Spleen (tissue), 13 donors: ENCODE measurements around the gene NCK2. TPM values are rescaled to one million over a fixed set of nuclear protein-coding genes. Genes with fewer than 3 reads are reported as not detected.

Experiments
- DNase-seq: peaks from one replicate; pipeline ENCODE4 v3.0.0-alpha.2; 2020
- H3K27ac ChIP-seq, 8 donors: fragments of 200-600 bp; sonication (generic) in 7 of 8; 1 replicate in 4 of 8; 2 replicates in 4 of 8; pipeline versions ENCODE4 v1.5.0 to v1.8.0; 2016 to 2021; ENCODE audit warnings: inconsistent platforms in 4 of 8, mild to moderate bottlenecking in 4 of 8, moderate library complexity in 1 of 8
- H3K27me3 ChIP-seq, 7 donors: fragments of 200-600 bp; sonication (generic) in 6 of 7; replicated peaks in 1 of 7; 1 replicate in 4 of 7; 2 replicates in 3 of 7; pipeline versions ENCODE4 v1.5.0 to v1.8.0; 2016 to 2021; ENCODE audit warnings: inconsistent platforms in 3 of 7, mild to moderate bottlenecking in 1 of 7
- H3K36me3 ChIP-seq, 6 donors: fragments of 200-600 bp; sonication (generic) in 5 of 6; 1 replicate in 4 of 6; 2 replicates in 2 of 6; pipeline versions ENCODE4 v1.5.0 to v1.8.0; 2016 to 2021; ENCODE audit warnings: inconsistent platforms in 2 of 6
- H3K4me1 ChIP-seq, 6 donors: fragments of 200-600 bp; sonication (generic) in 5 of 6; 1 replicate in 3 of 6; 2 replicates in 3 of 6; pipeline versions ENCODE4 v1.5.0 to v1.8.0; 2016 to 2021; ENCODE audit warnings: inconsistent platforms in 3 of 6
- H3K4me3 ChIP-seq, 8 donors: fragments of 200-600 bp; sonication (generic) in 7 of 8; 1 replicate in 4 of 8; 2 replicates in 4 of 8; pipeline versions ENCODE4 v1.5.0 to v1.8.0; 2016 to 2021; ENCODE audit warnings: inconsistent platforms in 4 of 8, mild to moderate bottlenecking in 4 of 8, moderate library complexity in 2 of 8
- H3K9me3 ChIP-seq, 8 donors: fragments of 200-600 bp; sonication (generic) in 7 of 8; 1 replicate in 4 of 8; 2 replicates in 4 of 8; pipeline versions ENCODE4 v1.5.0 to v1.8.0; 2016 to 2021; ENCODE audit warnings: inconsistent platforms in 4 of 8
- POLR2A ChIP-seq, 3 donors: fragments of 450-650 bp; IDR thresholded peaks; one replicate each; pipeline ENCODE4 v1.5.1; 2017; ENCODE audit warnings: antibody characterized with exemption in 3 of 3, mild to moderate bottlenecking in 1 of 3
- POLR2AphosphoS5 ChIP-seq, 3 donors: sonication (generic); formaldehyde crosslinking; IDR thresholded peaks; one replicate each; pipeline ENCODE4 v1.5.1; 2017; ENCODE audit warnings: antibody characterized with exemption in 3 of 3
- WGBS, 5 donors: extraction: QIAGEN DNeasy Blood & Tissue Kit in 3 of 5; methylation state at CpG; one replicate each; pipeline versions ENCODE4 v1.1.5 to v1.1.7; 2013 to 2018; 5-methylcytosine and 5-hydroxymethylcytosine counted together
- intact Hi-C: fragments of 100-400 bp; cut with DNase I; formaldehyde crosslinking; loops from one replicate; pipeline ENCODE4 v1.15.0; 2023; ENCODE audit warnings: low total_unique reads
- long read RNA-seq, 2 donors: transcript quantifications; one replicate each; lab custom pipeline, GENCODE V29; 2026
- polyA plus RNA-seq, 3 donors: library from polyadenylated mRNA; stranded (reverse); fragments of 200-250 nt; gene quantifications; one replicate each; pipeline ENCODE4 v1.2.1, GENCODE V29; 2013
- total RNA-seq, 7 donors: library from RNA; depleted of rRNA in 3 of 7; stranded (reverse); fragments of >200 nt in 3 of 7; fragmentation: NEBNext Ultra II Directional in 4 of 7; extraction: Animal tissue kit (Norgen Biotek cat#: 25700) in 4 of 7; gene quantifications; one replicate each; pipeline versions ENCODE4 v1.1.0 to v1.2.1, GENCODE V29; 2016 to 2021
- TF ChIP-seq, protein P1 (sequence below), 11 experiments: fragments of 200-600 bp in 7 of 11; fragments of 450-650 bp in 4 of 11; sonication (generic) in 4 of 11; IDR thresholded peaks in 8 of 11; conservative IDR thresholded peaks in 3 of 11; 1 replicate in 7 of 11; 2 replicates in 4 of 11; pipeline versions ENCODE4 v1.4.0 to v1.8.0; 2016 to 2021; ENCODE audit warnings: antibody characterized with exemption in 11 of 11, inconsistent platforms in 4 of 11, mild to moderate bottlenecking in 1 of 11
- donor health status: healthy with polysubstance abuse.
- donor health status: DM: no; HTN: no; CAD: no; lungs with moderate emphysema.
- donor health status: DM: no; HTN: no; CAD: no.
- donor health status: Bipolar disorder and iron deficiency.
- donor health status: healthy.
- donor health status: DM: no; HTN: no; CAD: no.
- donor health status: DM: yes; HTN: yes; CAD: no.

Gene NCK2
- 100 to 1,000 TPM in 2 of 7 donors, 10 to 100 TPM in 5; 50.3 to 106 (median 82.9) TPM for total RNA-seq
- 10 to 100 TPM; 21.5 to 32.1 (median 30.0) TPM for polyA plus RNA-seq
- long read RNA-seq, donor 1, transcript NCK2-201 (5 exons, 2,683 nt): major isoform, 28 of 60 reads
- long read RNA-seq, donor 1, transcript NCK2-205 (4 exons, 1,795 nt): minor isoform, 10 of 60 reads
- long read RNA-seq, donor 1, partial matches to known transcripts: 22 of 60 reads
- long read RNA-seq, donor 1, other reads (novel, unspliced or antisense): 0 of 60 reads
- long read RNA-seq, donor 2, transcript NCK2-205 (4 exons, 1,795 nt): minor isoform, 6 of 34 reads
- long read RNA-seq, donor 2, transcript NCK2-201 (5 exons, 2,683 nt): major isoform, 22 of 34 reads
- long read RNA-seq, donor 2, partial matches to known transcripts: 6 of 34 reads
- long read RNA-seq, donor 2, other reads (novel, unspliced or antisense): 0 of 34 reads

- Histone ChIP-seq H3K4me1 (peaks cover 34 to 80% (median 62%) of the 10 kb centered on the region in 6 donors), H3K27me3 (no peaks in the 10 kb centered on the region), H3K4me3 (peak within 1 kb of the TSS; percentile 70 to 96 (median 81)), H3K9me3 (no peaks in the 10 kb centered on the region), H3K27ac (peak within 1 kb of the TSS; percentile 87 to 97 (median 94)), H3K36me3 (no peaks in the 10 kb centered on the region)
- intact Hi-C loops: no loop called here
- peak; percentile 92 for DNase-seq
- 0 to 1% (median 0%) methylated on average over 19 to 118 of the region's 119 CpGs for WGBS, 5 donors
- peak in 2 of 3 donors; percentile 51 to 57 for TF ChIP-seq POLR2AphosphoS5 (IDR thresholded peaks at IDR 0.05)
- TF ChIP-seq POLR2A (IDR thresholded peaks at IDR 0.05): no peak
- TF ChIP-seq, protein P1, sequence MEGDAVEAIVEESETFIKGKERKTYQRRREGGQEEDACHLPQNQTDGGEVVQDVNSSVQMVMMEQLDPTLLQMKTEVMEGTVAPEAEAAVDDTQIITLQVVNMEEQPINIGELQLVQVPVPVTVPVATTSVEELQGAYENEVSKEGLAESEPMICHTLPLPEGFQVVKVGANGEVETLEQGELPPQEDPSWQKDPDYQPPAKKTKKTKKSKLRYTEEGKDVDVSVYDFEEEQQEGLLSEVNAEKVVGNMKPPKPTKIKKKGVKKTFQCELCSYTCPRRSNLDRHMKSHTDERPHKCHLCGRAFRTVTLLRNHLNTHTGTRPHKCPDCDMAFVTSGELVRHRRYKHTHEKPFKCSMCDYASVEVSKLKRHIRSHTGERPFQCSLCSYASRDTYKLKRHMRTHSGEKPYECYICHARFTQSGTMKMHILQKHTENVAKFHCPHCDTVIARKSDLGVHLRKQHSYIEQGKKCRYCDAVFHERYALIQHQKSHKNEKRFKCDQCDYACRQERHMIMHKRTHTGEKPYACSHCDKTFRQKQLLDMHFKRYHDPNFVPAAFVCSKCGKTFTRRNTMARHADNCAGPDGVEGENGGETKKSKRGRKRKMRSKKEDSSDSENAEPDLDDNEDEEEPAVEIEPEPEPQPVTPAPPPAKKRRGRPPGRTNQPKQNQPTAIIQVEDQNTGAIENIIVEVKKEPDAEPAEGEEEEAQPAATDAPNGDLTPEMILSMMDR (IDR thresholded peaks at IDR 0.05 in 8 of 11, conservative IDR thresholded peaks at IDR 0.05 in 3 of 11): peak in 1 of 11 experiments; percentile 42
Measured at GRCh38 chr2:105744909-105745853, at the start of gene NCK2. Gene NCK2 (plus strand): TSS chr2:105744912. CDS start chr2:105855064, 110,152 bp downstream.

GRCh38 chr2:105697781-105698449 is 46.8 kb upstream of the NCK2 start:
- DNase-seq: no peak
- H3K4me3 ChIP-seq: no peak overlapping the region
- no peaks in the 10 kb centered on the region for H3K9me3 ChIP-seq
- no peak overlapping the region for H3K27ac ChIP-seq
- H3K36me3 ChIP-seq: no peaks in the 10 kb centered on the region
- intact Hi-C loops: no loop called here
- no peaks in the 10 kb centered on the region for H3K27me3 ChIP-seq
- peaks cover 0 to 22% (median 9%) of the 10 kb centered on the region in 6 donors for H3K4me1 ChIP-seq
- 49 to 63% (median 56%) methylated on average over 10 of the region's 10 CpGs for WGBS, 5 donors
- peak; percentile 19 to 73 (median 66) for TF ChIP-seq POLR2AphosphoS5 (IDR thresholded peaks at IDR 0.05)
- TF ChIP-seq POLR2A (IDR thresholded peaks at IDR 0.05): no peak

- Histone ChIP-seq H3K9me3 (no peaks in the 10 kb centered on the region), H3K36me3 (no peaks in the 10 kb centered on the region), H3K27me3 (no peaks in the 10 kb centered on the region), H3K4me1 (peaks cover 0 to 22% (median 8%) of the 10 kb centered on the region in 6 donors), H3K27ac (no peak overlapping the region), H3K4me3 (no peak overlapping the region)
- intact Hi-C loops: no loop called here
- WGBS, 5 donors: 67 to 82% (median 78%) methylated on average over 1 to 2 of the region's 2 CpGs
- TF ChIP-seq, protein P1 (IDR thresholded peaks at IDR 0.05 in 8 of 11, conservative IDR thresholded peaks at IDR 0.05 in 3 of 11): no peak
- TF ChIP-seq POLR2AphosphoS5 (IDR thresholded peaks at IDR 0.05): no peak
- no peak for TF ChIP-seq POLR2A (IDR thresholded peaks at IDR 0.05)
- DNase-seq: no peak
Measured at GRCh38 chr2:105698820-105699219, 45.9 kb upstream of the NCK2 start.

- no peak for DNase-seq
- Histone ChIP-seq H3K4me1 (peaks cover 0 to 22% (median 8%) of the 10 kb centered on the region in 6 donors), H3K27me3 (no peaks in the 10 kb centered on the region), H3K9me3 (peaks cover 0 to 5% (median 0%) of the 10 kb centered on the region in 8 donors), H3K4me3 (no peak overlapping the region), H3K36me3 (no peaks in the 10 kb centered on the region), H3K27ac (no peak overlapping the region)
- 83 to 97% (median 94%) methylated on average over 3 of the region's 3 CpGs for WGBS, 5 donors
- intact Hi-C loops: no loop called here
- TF ChIP-seq, protein P1 (IDR thresholded peaks at IDR 0.05 in 8 of 11, conservative IDR thresholded peaks at IDR 0.05 in 3 of 11): no peak
- TF ChIP-seq POLR2A (IDR thresholded peaks at IDR 0.05): no peak
- no peak for TF ChIP-seq POLR2AphosphoS5 (IDR thresholded peaks at IDR 0.05)
Measured at GRCh38 chr2:105701042-105701441, 43.7 kb upstream of the NCK2 start.
